ENCODE results near the gene CPSF4L. TPM values are rescaled to one million over a fixed set of nuclear protein-coding genes. Genes with fewer than 3 reads are reported as not detected.

The CPSF4L gene
- total RNA-seq, 6 experiments from 2014 or later, result not detected

- peak overlapping the region; percentile 92 to 96 (median 92) for H3K27ac ChIP-seq
- peak overlapping the region; percentile 60 to 92 (median 85) for H3K4me3 ChIP-seq
- H3K9me3 ChIP-seq, result no peaks in the 10 kb centered on the region
- DNase-seq (peak; percentile 86 to 96 (median 95)), ATAC-seq (peak; percentile 25 to 54 (median 35))
- intact Hi-C loops (cut with DNase I), result no loop called here
- no peaks in the 10 kb centered on the region for H3K36me3 ChIP-seq
- peaks cover 0 to 56% (median 16%) of the 10 kb centered on the region in 4 donors for H3K4me1 ChIP-seq
- peak; percentile 40 for TF ChIP-seq POLR2A (IDR thresholded peaks at IDR 0.05)
- TF ChIP-seq CTCF (IDR thresholded peaks at IDR 0.05), result no peak
- H3K27me3 ChIP-seq, result no peaks in the 10 kb centered on the region
- 11% methylated on average over 16 of the region's 23 CpGs for WGBS (ENCODE audit: insufficient coverage, low coverage, low lambda C conversion rate, missing lambda C conversion rate)
Measured at GRCh38 chr17:73308017-73308823, 46.5 kb upstream of the CPSF4L start.

- H3K27ac ChIP-seq, result peak overlapping the region; percentile 92 to 96 (median 92)
- H3K4me3 ChIP-seq, result peak overlapping the region in 1 of 3 donors; percentile 92
- ATAC-seq, result no peak
- no peaks in the 10 kb centered on the region for H3K27me3 ChIP-seq
- DNase-seq, result peak; percentile 50 to 74 (median 73)
- H3K4me1 ChIP-seq, result peaks cover 0 to 51% (median 16%) of the 10 kb centered on the region in 4 donors
- H3K36me3 ChIP-seq, result no peaks in the 10 kb centered on the region
- intact Hi-C loops (cut with DNase I), result no loop called here
- WGBS (ENCODE audit: insufficient coverage, low coverage, low lambda C conversion rate, missing lambda C conversion rate), result 57% methylated on average over 5 of the region's 9 CpGs
- TF ChIP-seq CTCF (IDR thresholded peaks at IDR 0.05), result no peak
- TF ChIP-seq POLR2A (IDR thresholded peaks at IDR 0.05), result no peak
- no peaks in the 10 kb centered on the region for H3K9me3 ChIP-seq
Measured at GRCh38 chr17:73307130-73307529, 45.5 kb upstream of the CPSF4L start.

- no peak for ATAC-seq
Measured at GRCh38 chr17:73305845-73306836, 44.5 kb upstream of the CPSF4L start.

More at GRCh38 chr17:73305845-73306836, 44.5 kb upstream of the CPSF4L start:
- intact Hi-C loops (cut with DNase I), result no loop called here
- TF ChIP-seq CTCF (IDR thresholded peaks at IDR 0.05) (no peak), POLR2A (IDR thresholded peaks at IDR 0.05) (no peak)
- Histone ChIP-seq H3K4me3 (no peak overlapping the region), H3K27me3 (no peaks in the 10 kb centered on the region), H3K27ac (peak overlapping the region; percentile 92 to 96 (median 92)), H3K9me3 (no peaks in the 10 kb centered on the region), H3K4me1 (peaks cover 0 to 60% (median 17%) of the 10 kb centered on the region in 4 donors), H3K36me3 (no peaks in the 10 kb centered on the region)
- WGBS (ENCODE audit: insufficient coverage, low coverage, low lambda C conversion rate, missing lambda C conversion rate), result 43% methylated on average over 10 of the region's 11 CpGs
- no peak for DNase-seq

Measured in right lobe of liver (tissue), 6 donors.